PC-9 (cell line): ENCODE results near the gene HPCA. TPM values are rescaled to one million over a fixed set of nuclear protein-coding genes. Genes with fewer than 3 reads are reported as not detected.

Experiments
- BruUV-seq: library from RNA; stranded (reverse); fragments of 400-500 nt; replicated peaks from 2 replicates; lab custom pipeline; 2021; lab: Mats Ljungman, UMichigan
- CTCF ChIA-PET: fragments of 300-600 bp; sonication (Branson Sonifier 250); formaldehyde crosslinking; loops from one replicate; lab custom pipeline; 2022; ENCODE audit warnings: antibody characterized with exemption; lab: Charles Lee
- POLR2A ChIA-PET: fragments of 300-600 bp; sonication (Branson Sonifier 250); formaldehyde crosslinking; loops from one replicate; lab custom pipeline; 2022; ENCODE audit warnings: antibody characterized with exemption; ENCODE audit not compliant: unreplicated experiment; lab: Charles Lee
- DNase-seq, 2 experiments: peaks; one replicate each; pipeline versions ENCODE4 v3.0.0 to v3.0.0-alpha.2; 2015 to 2022; ENCODE audit warnings: mixed read lengths in 1 of 2
- H2AFZ ChIP-seq: fragments of 200-600 bp; sonication (generic); 2 replicates; pipeline ENCODE4 v1.8.1; 2017; ENCODE audit warnings: antibody characterized with exemption
- H3F3A ChIP-seq: fragments of 200-600 bp; sonication (generic); 2 replicates; pipeline ENCODE4 v1.8.1; 2017; ENCODE audit warnings: antibody characterized with exemption, mild to moderate bottlenecking, low read depth; ENCODE audit not compliant: insufficient read depth
- H3K27ac ChIP-seq: fragments of 200-600 bp; sonication (generic); 2 replicates; pipeline ENCODE4 v1.6.1; 2016; ENCODE audit warnings: mixed run types
- H3K27me3 ChIP-seq: fragments of 200-600 bp; sonication (generic); 2 replicates; pipeline ENCODE4 v1.6.1; 2016; ENCODE audit warnings: low read depth, mixed run types; ENCODE audit not compliant: insufficient read depth
- H3K36me3 ChIP-seq: fragments of 200-600 bp; sonication (generic); 2 replicates; pipeline ENCODE4 v1.6.1; 2016; ENCODE audit warnings: low read depth, mixed run types
- H3K4me1 ChIP-seq: fragments of 200-600 bp; sonication (generic); replicated peaks from 2 replicates; pipeline ENCODE4 v1.6.1; 2016; ENCODE audit warnings: mixed run types; ENCODE audit not compliant: insufficient read depth
- H3K4me2 ChIP-seq: fragments of 200-600 bp; sonication (generic); 2 replicates; pipeline ENCODE4 v1.6.1; 2017; ENCODE audit warnings: mixed run types
- H3K4me3 ChIP-seq: fragments of 200-600 bp; sonication (generic); 2 replicates; pipeline ENCODE4 v1.6.1; 2016; ENCODE audit warnings: mixed run types
- H3K79me2 ChIP-seq: fragments of 200-600 bp; sonication (generic); 2 replicates; pipeline ENCODE4 v1.6.1; 2017; ENCODE audit warnings: low read depth, mixed run types
- H3K9me2 ChIP-seq: fragments of 200-600 bp; sonication (generic); 2 replicates; pipeline ENCODE4 v1.8.1; 2017; ENCODE audit warnings: mild to moderate bottlenecking; ENCODE audit not compliant: insufficient read depth
- H3K9me3 ChIP-seq: fragments of 200-600 bp; sonication (generic); 2 replicates; pipeline ENCODE4 v1.8.1; 2016; ENCODE audit warnings: low read depth; ENCODE audit not compliant: insufficient read depth
- H4K20me1 ChIP-seq: fragments of 200-600 bp; sonication (generic); 2 replicates; pipeline ENCODE4 v1.8.1; 2017; ENCODE audit not compliant: insufficient read depth
- EZH2 ChIP-seq: fragments of 200-600 bp; sonication (generic); IDR thresholded peaks from 2 replicates; pipeline ENCODE4 v1.8.0; 2017; ENCODE audit warnings: antibody characterized with exemption, low read depth
- intact Hi-C: fragments of 100-400 bp; cut with micrococcal nuclease; formaldehyde crosslinking; loops from one replicate; pipeline ENCODE4 v1.10.0; 2022; ENCODE audit not compliant: unreplicated experiment
- total RNA-seq: library from RNA; stranded (reverse); gene quantifications from 2 replicates; pipeline ENCODE4 v1.2.3, GENCODE V29; 2021
- TF ChIP-seq, protein P1 (sequence below): fragments of 200-600 bp; sonication (generic); conservative IDR thresholded peaks from 2 replicates; pipeline ENCODE4 v1.6.1; 2017; ENCODE audit warnings: mixed run types, antibody characterized with exemption, mild to moderate bottlenecking, moderate library complexity

Gene HPCA
- total RNA-seq, 1 experiment from 2014 or later, result not detected

DNA sequence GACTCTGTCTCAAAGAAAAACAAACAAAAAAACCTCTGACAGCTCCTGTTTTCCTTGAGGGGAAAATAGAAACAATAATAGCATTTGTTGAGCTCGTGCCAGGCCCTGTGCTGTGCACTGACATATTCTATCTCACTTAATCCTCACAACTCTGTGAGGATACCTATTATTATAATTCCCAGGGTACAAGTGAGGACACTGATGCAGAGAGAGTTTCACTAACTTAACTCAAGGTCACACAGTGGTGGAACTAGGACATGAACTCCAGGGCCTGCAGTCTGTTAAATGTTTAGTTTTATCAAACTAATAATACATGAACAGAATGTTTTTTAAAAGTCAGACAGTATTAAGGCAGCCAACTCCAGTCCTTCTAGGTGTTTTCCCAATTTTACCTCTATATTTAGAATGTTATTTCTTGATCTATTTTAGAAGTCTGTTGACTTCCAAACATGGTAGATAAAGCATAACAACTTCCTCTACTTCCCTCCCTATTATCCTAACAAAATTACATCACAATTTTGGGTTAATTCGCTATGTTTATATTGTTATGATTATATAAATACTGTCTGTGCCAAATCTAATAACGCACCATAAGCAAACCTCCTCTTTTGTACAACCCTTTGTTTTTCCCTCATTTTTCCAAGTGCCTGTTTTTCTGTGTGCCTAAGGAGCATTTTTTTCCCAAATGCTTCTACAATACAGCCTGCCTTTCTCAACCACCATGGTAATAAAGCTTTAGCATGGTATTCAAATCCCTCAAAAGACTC, 20.5 kb upstream of the HPCA start:
- Histone ChIP-seq H3F3A (no peaks in the 10 kb centered on the region; the same call in 1 of the 2 replicates), H3K79me2 (no peaks in the 10 kb centered on the region), H3K36me3 (no peaks in the 10 kb centered on the region), H3K9me2 (no peaks in the 10 kb centered on the region), H3K4me1 (no peaks in the 10 kb centered on the region), H3K9me3 (no peaks in the 10 kb centered on the region), H2AFZ (no peak overlapping the region), H4K20me1 (no peaks in the 10 kb centered on the region), H3K4me3 (no peak overlapping the region), H3K27ac (no peak overlapping the region), H3K4me2 (no peak overlapping the region), H3K27me3 (peaks cover 5% of the 10 kb centered on the region)
- no peak for DNase-seq
- no TSS peak for BruUV-seq
- CTCF ChIA-PET, result no interaction called here
- TF ChIP-seq EZH2, result no peak
- TF ChIP-seq, protein P1, sequence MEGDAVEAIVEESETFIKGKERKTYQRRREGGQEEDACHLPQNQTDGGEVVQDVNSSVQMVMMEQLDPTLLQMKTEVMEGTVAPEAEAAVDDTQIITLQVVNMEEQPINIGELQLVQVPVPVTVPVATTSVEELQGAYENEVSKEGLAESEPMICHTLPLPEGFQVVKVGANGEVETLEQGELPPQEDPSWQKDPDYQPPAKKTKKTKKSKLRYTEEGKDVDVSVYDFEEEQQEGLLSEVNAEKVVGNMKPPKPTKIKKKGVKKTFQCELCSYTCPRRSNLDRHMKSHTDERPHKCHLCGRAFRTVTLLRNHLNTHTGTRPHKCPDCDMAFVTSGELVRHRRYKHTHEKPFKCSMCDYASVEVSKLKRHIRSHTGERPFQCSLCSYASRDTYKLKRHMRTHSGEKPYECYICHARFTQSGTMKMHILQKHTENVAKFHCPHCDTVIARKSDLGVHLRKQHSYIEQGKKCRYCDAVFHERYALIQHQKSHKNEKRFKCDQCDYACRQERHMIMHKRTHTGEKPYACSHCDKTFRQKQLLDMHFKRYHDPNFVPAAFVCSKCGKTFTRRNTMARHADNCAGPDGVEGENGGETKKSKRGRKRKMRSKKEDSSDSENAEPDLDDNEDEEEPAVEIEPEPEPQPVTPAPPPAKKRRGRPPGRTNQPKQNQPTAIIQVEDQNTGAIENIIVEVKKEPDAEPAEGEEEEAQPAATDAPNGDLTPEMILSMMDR, result no peak
- POLR2A ChIA-PET, result interaction anchor here (0.8 kb wide), 1 partner anchor 63 kb away, joined by 5 read pairs; no protein-coding TSS in a partner anchor
- intact Hi-C loops, result no loop called here

DNA sequence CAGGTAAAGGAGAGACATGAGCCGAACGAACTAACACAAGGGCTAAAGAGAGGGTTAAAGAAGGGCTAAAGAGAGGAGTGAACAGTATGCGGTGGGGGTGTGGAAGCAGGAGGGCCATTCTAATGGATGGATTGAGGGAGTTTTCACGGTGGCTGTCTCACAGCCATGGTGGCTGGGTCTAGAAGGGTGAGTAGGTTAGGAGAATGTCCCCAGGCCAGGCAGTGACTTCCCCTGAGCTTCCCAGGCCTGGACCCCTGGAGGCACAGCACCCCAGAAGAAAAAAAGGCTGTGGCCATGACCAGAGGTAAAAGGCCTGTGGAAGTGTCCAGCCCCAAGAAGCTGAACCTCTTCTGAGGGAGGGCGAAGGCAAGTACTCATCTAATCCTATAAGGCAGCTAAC, 19.1 kb upstream of the HPCA start:
- Histone ChIP-seq H3K27me3 (peaks cover 18% of the 10 kb centered on the region), H3K27ac (no peak overlapping the region), H2AFZ (no peak overlapping the region), H3K9me2 (no peaks in the 10 kb centered on the region), H3F3A (peaks cover 11% of the 10 kb centered on the region; the same call in 1 of the 2 replicates), H3K9me3 (no peaks in the 10 kb centered on the region), H3K4me3 (no peak overlapping the region), H3K4me2 (no peak overlapping the region), H4K20me1 (no peaks in the 10 kb centered on the region), H3K79me2 (no peaks in the 10 kb centered on the region), H3K4me1 (no peaks in the 10 kb centered on the region), H3K36me3 (no peaks in the 10 kb centered on the region)
- BruUV-seq, result no TSS peak
- ChIA-PET POLR2A (no interaction called here), CTCF (interaction anchor here (0.7 kb wide), 1 partner anchor 216 kb away, joined by 3 read pairs; the partner anchor contains the start of gene RBBP4)
- no peak for DNase-seq
- intact Hi-C loops, result no loop called here
- TF ChIP-seq, protein P1, result no peak

DNA sequence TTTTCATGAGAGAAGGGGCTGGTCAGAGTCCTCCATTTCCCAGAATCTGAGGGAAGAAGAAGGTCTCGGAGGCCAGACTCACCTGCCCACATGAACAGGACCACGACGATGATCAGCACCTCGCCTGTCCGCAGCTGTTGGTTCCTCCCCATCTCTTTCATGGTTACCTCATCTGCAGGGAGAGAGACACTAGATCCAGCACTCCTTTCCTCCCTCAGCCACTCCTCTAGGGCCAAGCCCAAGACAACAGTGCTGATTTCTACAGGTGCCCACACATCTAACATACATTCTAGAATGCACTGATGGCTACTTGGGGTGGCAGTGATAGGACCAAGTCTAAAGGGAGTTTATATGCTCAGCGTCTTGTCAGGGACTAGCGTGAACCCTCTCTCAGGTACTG, 18.6 kb upstream of the HPCA start:
- POLR2A ChIA-PET, result no interaction called here

More for the DNA sequence above, 18.6 kb upstream of the HPCA start:
- Histone ChIP-seq H3K4me2 (no peak overlapping the region), H3K4me3 (no peak overlapping the region), H3K36me3 (no peaks in the 10 kb centered on the region), H3F3A (peaks cover 11% of the 10 kb centered on the region; the same call in 1 of the 2 replicates), H2AFZ (no peak overlapping the region), H3K79me2 (no peaks in the 10 kb centered on the region), H4K20me1 (no peaks in the 10 kb centered on the region), H3K9me3 (no peaks in the 10 kb centered on the region), H3K4me1 (no peaks in the 10 kb centered on the region), H3K27me3 (peaks cover 19% of the 10 kb centered on the region), H3K9me2 (no peaks in the 10 kb centered on the region), H3K27ac (no peak overlapping the region)
- no TSS peak for BruUV-seq
- no peak for DNase-seq
- TF ChIP-seq EZH2, result no peak
- TF ChIP-seq, protein P1, result no peak
- CTCF ChIA-PET, result no interaction called here
- intact Hi-C loops, result no loop called here
